C4-2B (cell line): ENCODE data around the gene GSKIP.

Source experiments
- H3K27ac ChIP-seq: fragments of 450-650 bp; 2 replicates; pipeline ENCODE4 v1.5.1; 2017
- ZFX ChIP-seq: fragments of 450-650 bp; IDR thresholded peaks from 2 replicates; pipeline ENCODE4 v1.6.1; 2017
- TF ChIP-seq, protein P1 (sequence below): fragments of 450-650 bp; conservative IDR thresholded peaks from 2 replicates; pipeline ENCODE4 v1.5.1; 2017; ENCODE audit warnings: mild to moderate bottlenecking

Gene GSKIP

GRCh38 chr14:96417254-96417653, 53.9 kb downstream of the GSKIP start:
- TF ChIP-seq ZFX: no peak
- TF ChIP-seq, protein P1, sequence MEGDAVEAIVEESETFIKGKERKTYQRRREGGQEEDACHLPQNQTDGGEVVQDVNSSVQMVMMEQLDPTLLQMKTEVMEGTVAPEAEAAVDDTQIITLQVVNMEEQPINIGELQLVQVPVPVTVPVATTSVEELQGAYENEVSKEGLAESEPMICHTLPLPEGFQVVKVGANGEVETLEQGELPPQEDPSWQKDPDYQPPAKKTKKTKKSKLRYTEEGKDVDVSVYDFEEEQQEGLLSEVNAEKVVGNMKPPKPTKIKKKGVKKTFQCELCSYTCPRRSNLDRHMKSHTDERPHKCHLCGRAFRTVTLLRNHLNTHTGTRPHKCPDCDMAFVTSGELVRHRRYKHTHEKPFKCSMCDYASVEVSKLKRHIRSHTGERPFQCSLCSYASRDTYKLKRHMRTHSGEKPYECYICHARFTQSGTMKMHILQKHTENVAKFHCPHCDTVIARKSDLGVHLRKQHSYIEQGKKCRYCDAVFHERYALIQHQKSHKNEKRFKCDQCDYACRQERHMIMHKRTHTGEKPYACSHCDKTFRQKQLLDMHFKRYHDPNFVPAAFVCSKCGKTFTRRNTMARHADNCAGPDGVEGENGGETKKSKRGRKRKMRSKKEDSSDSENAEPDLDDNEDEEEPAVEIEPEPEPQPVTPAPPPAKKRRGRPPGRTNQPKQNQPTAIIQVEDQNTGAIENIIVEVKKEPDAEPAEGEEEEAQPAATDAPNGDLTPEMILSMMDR: no peak
- no peak overlapping the region for H3K27ac ChIP-seq

- no peak overlapping the region for H3K27ac ChIP-seq
- TF ChIP-seq ZFX: no peak
- TF ChIP-seq, protein P1: no peak
Measured at GRCh38 chr14:96418075-96418474, 54.7 kb downstream of the GSKIP start.

DNA sequence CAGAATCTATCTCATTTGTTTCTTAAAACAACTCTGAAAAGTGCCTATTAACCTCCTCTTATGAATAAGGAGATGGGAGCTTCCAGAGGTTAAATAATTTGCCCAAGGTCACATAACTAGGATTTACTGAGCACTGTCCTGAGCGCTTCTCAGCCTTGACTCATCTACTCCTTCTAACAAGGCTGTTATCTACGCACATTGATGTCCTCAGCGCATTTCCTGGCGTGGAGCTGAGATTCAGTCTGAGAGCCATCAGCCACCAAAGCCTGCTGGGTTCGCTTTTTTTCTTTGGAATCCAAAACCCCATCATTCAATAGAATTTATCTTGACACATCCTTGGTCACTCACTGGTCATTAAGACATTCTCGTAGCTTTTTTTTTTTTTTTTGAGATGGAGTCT, 57.9 kb downstream of the GSKIP start:
- no peak overlapping the region for H3K27ac ChIP-seq
- TF ChIP-seq ZFX: no peak
- TF ChIP-seq, protein P1: no peak

GRCh38 chr14:96422992-96423391, 59.7 kb downstream of the GSKIP start:
- H3K27ac ChIP-seq: no peak overlapping the region
- TF ChIP-seq, protein P1: no peak
- TF ChIP-seq ZFX: no peak

GRCh38 chr14:96423446-96424108, 60.3 kb downstream of the GSKIP start:
- no peak for TF ChIP-seq ZFX
- TF ChIP-seq, protein P1: no peak
- no peak overlapping the region; the same call in 1 of the 2 replicates for H3K27ac ChIP-seq

GRCh38 chr14:96424109-96424989, 61.0 kb downstream of the GSKIP start:
- TF ChIP-seq, protein P1: peak; percentile 83
- no peak for TF ChIP-seq ZFX
- no peak overlapping the region; the same call in 1 of the 2 replicates for H3K27ac ChIP-seq

- no peak overlapping the region for H3K27ac ChIP-seq
- no peak for TF ChIP-seq ZFX
- TF ChIP-seq, protein P1: no peak
Measured at GRCh38 chr14:96434040-96434439, 70.7 kb downstream of the GSKIP start.
